ENCODE data around the gene ZMYND15. TPM values are rescaled to one million over a fixed set of nuclear protein-coding genes. Genes with fewer than 3 reads are reported as not detected.
A peak's percentile ranks its signal among the peaks of the same experiment; 100 is the strongest.

Gene ZMYND15
- total and polyA plus RNA-seq, 2 of the 13 experiments (the other 11 are each of a cell fraction or from before 2014, with no cell fraction given) = 0.24 to 2.7 TPM

DNA sequence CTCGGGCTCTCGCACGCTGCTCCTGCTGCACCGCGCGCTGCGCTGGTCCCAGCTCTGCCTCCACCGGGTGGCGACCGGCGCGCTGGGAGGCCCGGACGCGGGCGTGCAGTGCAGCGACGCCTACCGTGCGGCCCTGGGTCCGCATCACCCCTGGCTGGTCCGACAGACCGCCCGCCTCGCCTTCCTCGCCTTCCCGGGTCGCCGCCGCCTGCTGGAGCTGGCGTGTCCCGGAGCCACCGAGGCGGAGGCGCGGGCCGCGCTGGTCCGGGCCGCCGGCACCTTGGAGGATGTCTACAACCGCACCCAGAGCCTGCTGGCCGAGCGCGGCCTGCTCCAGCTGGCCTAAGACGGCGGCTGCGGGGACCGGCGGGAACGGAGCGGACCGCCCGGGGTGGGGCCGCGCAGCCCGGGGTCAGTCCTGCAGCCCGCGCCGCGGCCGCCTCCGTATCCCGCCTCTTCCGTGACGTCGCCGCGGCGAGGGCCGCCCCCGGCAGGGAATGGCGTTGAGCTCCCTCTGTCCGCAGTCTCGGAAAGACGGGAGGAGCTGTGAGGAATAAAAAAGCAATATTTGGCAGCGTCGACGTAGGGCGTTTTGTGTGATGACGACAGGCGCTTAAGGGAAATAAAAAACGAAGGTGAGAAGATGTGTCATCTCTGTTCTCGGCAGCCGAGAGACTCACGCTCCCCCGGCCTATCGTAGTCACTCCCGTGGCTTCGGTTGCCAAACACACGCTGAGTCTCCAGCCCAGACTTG lies 50.5 kb downstream of the ZMYND15 start (continued):
- TF ChIP-seq, protein P1, sequence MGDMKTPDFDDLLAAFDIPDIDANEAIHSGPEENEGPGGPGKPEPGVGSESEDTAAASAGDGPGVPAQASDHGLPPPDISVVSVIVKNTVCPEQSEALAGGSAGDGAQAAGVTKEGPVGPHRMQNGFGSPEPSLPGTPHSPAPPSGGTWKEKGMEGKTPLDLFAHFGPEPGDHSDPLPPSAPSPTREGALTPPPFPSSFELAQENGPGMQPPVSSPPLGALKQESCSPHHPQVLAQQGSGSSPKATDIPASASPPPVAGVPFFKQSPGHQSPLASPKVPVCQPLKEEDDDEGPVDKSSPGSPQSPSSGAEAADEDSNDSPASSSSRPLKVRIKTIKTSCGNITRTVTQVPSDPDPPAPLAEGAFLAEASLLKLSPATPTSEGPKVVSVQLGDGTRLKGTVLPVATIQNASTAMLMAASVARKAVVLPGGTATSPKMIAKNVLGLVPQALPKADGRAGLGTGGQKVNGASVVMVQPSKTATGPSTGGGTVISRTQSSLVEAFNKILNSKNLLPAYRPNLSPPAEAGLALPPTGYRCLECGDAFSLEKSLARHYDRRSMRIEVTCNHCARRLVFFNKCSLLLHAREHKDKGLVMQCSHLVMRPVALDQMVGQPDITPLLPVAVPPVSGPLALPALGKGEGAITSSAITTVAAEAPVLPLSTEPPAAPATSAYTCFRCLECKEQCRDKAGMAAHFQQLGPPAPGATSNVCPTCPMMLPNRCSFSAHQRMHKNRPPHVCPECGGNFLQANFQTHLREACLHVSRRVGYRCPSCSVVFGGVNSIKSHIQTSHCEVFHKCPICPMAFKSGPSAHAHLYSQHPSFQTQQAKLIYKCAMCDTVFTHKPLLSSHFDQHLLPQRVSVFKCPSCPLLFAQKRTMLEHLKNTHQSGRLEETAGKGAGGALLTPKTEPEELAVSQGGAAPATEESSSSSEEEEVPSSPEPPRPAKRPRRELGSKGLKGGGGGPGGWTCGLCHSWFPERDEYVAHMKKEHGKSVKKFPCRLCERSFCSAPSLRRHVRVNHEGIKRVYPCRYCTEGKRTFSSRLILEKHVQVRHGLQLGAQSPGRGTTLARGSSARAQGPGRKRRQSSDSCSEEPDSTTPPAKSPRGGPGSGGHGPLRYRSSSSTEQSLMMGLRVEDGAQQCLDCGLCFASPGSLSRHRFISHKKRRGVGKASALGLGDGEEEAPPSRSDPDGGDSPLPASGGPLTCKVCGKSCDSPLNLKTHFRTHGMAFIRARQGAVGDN (CRISPR knock-in tag; IDR thresholded peaks at IDR 0.05) = peak; percentile 90
- TF ChIP-seq SMAD1 (CRISPR knock-in tag; IDR thresholded peaks at IDR 0.05; ENCODE audit: borderline replicate concordance, low read depth) = no peak
- TF ChIP-seq ZNF629 (CRISPR knock-in tag; conservative IDR thresholded peaks at IDR 0.05) = peak; percentile 53
- peak; percentile 69; the same call in 1 of the 2 replicates for TF ChIP-seq KDM2A (CRISPR knock-in tag; IDR thresholded peaks at IDR 0.05; ENCODE audit: borderline replicate concordance, low read depth)
- TF ChIP-seq, protein P2, sequence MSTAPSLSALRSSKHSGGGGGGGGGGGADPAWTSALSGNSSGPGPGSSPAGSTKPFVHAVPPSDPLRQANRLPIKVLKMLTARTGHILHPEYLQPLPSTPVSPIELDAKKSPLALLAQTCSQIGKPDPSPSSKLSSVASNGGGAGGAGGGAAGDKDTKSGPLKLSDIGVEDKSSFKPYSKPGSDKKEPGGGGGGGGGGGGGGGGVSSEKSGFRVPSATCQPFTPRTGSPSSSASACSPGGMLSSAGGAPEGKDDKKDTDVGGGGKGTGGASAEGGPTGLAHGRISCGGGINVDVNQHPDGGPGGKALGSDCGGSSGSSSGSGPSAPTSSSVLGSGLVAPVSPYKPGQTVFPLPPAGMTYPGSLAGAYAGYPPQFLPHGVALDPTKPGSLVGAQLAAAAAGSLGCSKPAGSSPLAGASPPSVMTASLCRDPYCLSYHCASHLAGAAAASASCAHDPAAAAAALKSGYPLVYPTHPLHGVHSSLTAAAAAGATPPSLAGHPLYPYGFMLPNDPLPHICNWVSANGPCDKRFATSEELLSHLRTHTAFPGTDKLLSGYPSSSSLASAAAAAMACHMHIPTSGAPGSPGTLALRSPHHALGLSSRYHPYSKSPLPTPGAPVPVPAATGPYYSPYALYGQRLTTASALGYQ (CRISPR knock-in tag; IDR thresholded peaks at IDR 0.05) = no peak
- TF ChIP-seq TRIM24 (CRISPR knock-in tag; IDR thresholded peaks at IDR 0.05) = no peak
- no peak for TF ChIP-seq GATAD2A (CRISPR knock-in tag; IDR thresholded peaks at IDR 0.05)
- TF ChIP-seq HNRNPL (IDR thresholded peaks at IDR 0.05; ENCODE audit: low read depth, low read length) = no peak
- TF ChIP-seq FOXJ3 (CRISPR knock-in tag; IDR thresholded peaks at IDR 0.05; ENCODE audit: borderline replicate concordance) = no peak
- TF ChIP-seq, protein P3, sequence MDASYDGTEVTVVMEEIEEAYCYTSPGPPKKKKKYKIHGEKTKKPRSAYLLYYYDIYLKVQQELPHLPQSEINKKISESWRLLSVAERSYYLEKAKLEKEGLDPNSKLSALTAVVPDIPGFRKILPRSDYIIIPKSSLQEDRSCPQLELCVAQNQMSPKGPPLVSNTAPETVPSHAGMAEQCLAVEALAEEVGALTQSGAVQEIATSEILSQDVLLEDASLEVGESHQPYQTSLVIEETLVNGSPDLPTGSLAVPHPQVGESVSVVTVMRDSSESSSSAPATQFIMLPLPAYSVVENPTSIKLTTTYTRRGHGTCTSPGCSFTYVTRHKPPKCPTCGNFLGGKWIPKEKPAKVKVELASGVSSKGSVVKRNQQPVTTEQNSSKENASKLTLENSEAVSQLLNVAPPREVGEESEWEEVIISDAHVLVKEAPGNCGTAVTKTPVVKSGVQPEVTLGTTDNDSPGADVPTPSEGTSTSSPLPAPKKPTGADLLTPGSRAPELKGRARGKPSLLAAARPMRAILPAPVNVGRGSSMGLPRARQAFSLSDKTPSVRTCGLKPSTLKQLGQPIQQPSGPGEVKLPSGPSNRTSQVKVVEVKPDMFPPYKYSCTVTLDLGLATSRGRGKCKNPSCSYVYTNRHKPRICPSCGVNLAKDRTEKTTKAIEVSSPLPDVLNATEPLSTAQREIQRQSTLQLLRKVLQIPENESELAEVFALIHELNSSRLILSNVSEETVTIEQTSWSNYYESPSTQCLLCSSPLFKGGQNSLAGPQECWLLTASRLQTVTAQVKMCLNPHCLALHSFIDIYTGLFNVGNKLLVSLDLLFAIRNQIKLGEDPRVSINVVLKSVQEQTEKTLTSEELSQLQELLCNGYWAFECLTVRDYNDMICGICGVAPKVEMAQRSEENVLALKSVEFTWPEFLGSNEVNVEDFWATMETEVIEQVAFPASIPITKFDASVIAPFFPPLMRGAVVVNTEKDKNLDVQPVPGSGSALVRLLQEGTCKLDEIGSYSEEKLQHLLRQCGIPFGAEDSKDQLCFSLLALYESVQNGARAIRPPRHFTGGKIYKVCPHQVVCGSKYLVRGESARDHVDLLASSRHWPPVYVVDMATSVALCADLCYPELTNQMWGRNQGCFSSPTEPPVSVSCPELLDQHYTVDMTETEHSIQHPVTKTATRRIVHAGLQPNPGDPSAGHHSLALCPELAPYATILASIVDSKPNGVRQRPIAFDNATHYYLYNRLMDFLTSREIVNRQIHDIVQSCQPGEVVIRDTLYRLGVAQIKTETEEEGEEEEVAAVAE (CRISPR knock-in tag; IDR thresholded peaks at IDR 0.05; ENCODE audit: borderline replicate concordance) = no peak
- peak; percentile 73; the same call in 1 of the 2 replicates for TF ChIP-seq EEA1 (CRISPR knock-in tag; IDR thresholded peaks at IDR 0.05; ENCODE audit: borderline replicate concordance)
- TF ChIP-seq, protein P4, sequence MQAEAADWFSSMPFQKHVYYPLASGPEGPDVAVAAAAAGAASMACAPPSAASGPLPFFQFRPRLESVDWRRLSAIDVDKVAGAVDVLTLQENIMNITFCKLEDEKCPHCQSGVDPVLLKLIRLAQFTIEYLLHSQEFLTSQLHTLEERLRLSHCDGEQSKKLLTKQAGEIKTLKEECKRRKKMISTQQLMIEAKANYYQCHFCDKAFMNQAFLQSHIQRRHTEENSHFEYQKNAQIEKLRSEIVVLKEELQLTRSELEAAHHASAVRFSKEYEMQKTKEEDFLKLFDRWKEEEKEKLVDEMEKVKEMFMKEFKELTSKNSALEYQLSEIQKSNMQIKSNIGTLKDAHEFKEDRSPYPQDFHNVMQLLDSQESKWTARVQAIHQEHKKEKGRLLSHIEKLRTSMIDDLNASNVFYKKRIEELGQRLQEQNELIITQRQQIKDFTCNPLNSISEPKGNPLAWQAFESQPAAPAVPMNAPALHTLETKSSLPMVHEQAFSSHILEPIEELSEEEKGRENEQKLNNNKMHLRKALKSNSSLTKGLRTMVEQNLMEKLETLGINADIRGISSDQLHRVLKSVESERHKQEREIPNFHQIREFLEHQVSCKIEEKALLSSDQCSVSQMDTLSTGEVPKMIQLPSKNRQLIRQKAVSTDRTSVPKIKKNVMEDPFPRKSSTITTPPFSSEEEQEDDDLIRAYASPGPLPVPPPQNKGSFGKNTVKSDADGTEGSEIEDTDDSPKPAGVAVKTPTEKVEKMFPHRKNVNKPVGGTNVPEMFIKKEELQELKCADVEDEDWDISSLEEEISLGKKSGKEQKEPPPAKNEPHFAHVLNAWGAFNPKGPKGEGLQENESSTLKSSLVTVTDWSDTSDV (CRISPR knock-in tag; IDR thresholded peaks at IDR 0.05) = no peak; the same call in 1 of the 2 replicates
- no peak for TF ChIP-seq MBNL3 (CRISPR knock-in tag; conservative IDR thresholded peaks at IDR 0.05)
- TF ChIP-seq TAF1 (CRISPR knock-in tag; IDR thresholded peaks at IDR 0.05) = peak; percentile 69
- no peak for TF ChIP-seq SYNCRIP (IDR thresholded peaks at IDR 0.05; ENCODE audit: insufficient read depth, low read depth, low read length)
